ENCODE measurements around the gene GCNT4. TPM values are rescaled to one million over a fixed set of nuclear protein-coding genes. Genes with fewer than 3 reads are reported as not detected.

The GCNT4 gene
- polyA plus RNA-seq, 3 donors, result 0.01 TPM; not detected in 2

DNA sequence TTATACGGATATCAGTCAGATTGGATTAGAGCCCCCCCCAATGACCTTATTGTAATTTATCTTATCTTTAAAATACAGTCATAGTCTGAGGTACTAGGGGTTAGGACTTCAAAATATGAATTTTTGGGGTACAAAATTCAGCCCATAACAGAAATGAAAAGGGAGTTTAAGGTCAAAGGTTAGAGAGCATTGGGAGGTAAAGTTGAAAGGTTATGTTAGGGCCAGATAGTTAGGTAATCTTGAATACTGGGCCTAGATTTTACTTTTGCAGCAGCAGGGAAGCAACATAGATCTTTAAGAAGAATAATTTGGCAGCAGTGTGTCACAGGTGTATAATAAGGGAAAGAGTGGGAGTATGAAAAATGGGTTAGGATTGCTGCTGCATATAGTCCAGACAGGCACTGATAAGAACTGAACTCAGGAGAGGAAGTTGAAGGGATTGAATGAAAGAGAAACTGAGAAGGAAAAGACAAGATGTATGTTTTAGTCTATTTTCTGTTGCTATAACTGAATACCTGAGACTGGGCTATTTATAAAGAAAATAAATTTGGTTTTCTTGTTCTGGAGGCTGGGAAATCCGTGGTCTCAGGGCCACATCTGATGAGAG is 10.7 kb upstream of the GCNT4 start:
- Mint-ChIP-seq H3K4me1 (peaks cover 10% of the 10 kb centered on the region), H3K27me3 (ENCODE audit: low read depth in 3 of 3) (peaks cover 3 to 10% (median 6%) of the 10 kb centered on the region in 3 donors), H3K4me3 (no peak overlapping the region), H3K36me3 (no peaks in the 10 kb centered on the region), H3K9me3 (peaks cover 0 to 4% (median 0%) of the 10 kb centered on the region in 7 donors), H3K27ac (no peak overlapping the region)
- TF ChIP-seq, protein P1, sequence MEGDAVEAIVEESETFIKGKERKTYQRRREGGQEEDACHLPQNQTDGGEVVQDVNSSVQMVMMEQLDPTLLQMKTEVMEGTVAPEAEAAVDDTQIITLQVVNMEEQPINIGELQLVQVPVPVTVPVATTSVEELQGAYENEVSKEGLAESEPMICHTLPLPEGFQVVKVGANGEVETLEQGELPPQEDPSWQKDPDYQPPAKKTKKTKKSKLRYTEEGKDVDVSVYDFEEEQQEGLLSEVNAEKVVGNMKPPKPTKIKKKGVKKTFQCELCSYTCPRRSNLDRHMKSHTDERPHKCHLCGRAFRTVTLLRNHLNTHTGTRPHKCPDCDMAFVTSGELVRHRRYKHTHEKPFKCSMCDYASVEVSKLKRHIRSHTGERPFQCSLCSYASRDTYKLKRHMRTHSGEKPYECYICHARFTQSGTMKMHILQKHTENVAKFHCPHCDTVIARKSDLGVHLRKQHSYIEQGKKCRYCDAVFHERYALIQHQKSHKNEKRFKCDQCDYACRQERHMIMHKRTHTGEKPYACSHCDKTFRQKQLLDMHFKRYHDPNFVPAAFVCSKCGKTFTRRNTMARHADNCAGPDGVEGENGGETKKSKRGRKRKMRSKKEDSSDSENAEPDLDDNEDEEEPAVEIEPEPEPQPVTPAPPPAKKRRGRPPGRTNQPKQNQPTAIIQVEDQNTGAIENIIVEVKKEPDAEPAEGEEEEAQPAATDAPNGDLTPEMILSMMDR (IDR thresholded peaks at IDR 0.05), result no peak
- H3K9me3 ChIP-seq (replicated peaks in 1 of 2; ENCODE audit: control insufficient read depth in 1 of 2, insufficient read depth in 1 of 2, low read length in 2 of 2), result no peaks in the 10 kb centered on the region
- no peak for DNase-seq
- H3K4me1 ChIP-seq (ENCODE audit: control insufficient read depth in 1 of 2, insufficient read depth in 2 of 2, low read length in 2 of 2), result peaks cover 0 to 6% of the 10 kb centered on the region in 2 donors
- no peaks in the 10 kb centered on the region for H3K36me3 ChIP-seq (replicated peaks in 1 of 2; ENCODE audit: control insufficient read depth in 1 of 2, insufficient read depth in 2 of 2, low read length in 2 of 2)
- H3K27me3 ChIP-seq (ENCODE audit: control insufficient read depth in 2 of 2, insufficient read depth in 2 of 2, low read length in 2 of 2), result peaks cover 0 to 8% of the 10 kb centered on the region in 2 donors
- 90% methylated on average over 1 of the region's 2 CpGs for WGBS (ENCODE audit: insufficient coverage)
- H3K79me2 ChIP-seq (ENCODE audit: insufficient read depth, low read length), result no peaks in the 10 kb centered on the region
- no peaks in the 10 kb centered on the region for H4K20me1 ChIP-seq (ENCODE audit: insufficient read depth, low read length)
- no peak overlapping the region for H3K4me2 ChIP-seq (replicated peaks; ENCODE audit: extremely low read depth, low read length, poor library complexity, severe bottlenecking)
- intact Hi-C loops (cut with micrococcal nuclease), result no loop called here
- no peak overlapping the region for H3K27ac ChIP-seq (ENCODE audit: low read depth in 1 of 2, low read length in 2 of 2)
- H3K4me3 ChIP-seq (replicated peaks in 1 of 3; ENCODE audit: low read depth in 2 of 3, low read length in 3 of 3), result no peak overlapping the region
- no peak overlapping the region for H3K9ac ChIP-seq (ENCODE audit: insufficient read depth, low read length, poor library complexity, severe bottlenecking)
- H2AFZ ChIP-seq (ENCODE audit: insufficient read depth, low read depth, low read length, poor library complexity, severe bottlenecking), result no peak overlapping the region

DNA sequence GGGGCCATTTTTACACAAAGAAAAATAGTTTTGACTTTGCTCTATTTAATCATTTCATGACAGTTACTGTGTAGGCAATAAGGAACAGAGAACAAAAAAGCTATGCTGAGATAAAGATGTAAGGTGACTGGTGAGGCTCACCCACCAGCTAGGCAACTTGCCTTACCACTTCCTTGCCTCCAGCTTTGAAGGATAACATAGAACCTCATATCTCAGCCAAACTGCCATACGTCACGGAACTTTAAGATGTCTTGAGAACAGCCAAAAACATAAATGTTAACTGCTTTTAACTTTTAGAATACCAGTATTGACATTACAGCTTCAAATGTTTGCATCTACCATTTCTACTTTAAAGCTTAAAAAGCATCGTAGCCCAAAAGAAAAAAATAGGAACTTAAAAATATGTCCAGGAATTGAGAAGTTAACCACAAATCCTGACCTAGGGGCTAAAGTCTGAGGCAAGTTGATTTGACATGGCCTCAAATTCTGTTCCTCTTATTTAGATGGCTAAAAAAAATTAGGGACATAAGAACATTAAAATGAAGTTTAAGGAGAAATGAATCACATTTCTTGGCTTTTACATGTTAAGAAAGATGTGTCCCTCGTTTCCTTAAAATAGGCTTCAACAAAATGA is 7.7 kb upstream of the GCNT4 start:
- no peaks in the 10 kb centered on the region for H3K9me3 ChIP-seq (replicated peaks in 1 of 2; ENCODE audit: control insufficient read depth in 1 of 2, insufficient read depth in 1 of 2, low read length in 2 of 2)
- H3K27me3 Mint-ChIP-seq (ENCODE audit: low read depth in 3 of 3), result peaks cover 12 to 29% (median 26%) of the 10 kb centered on the region in 3 donors
- H3K4me1 Mint-ChIP-seq, result peaks cover 10% of the 10 kb centered on the region
- H3K9ac ChIP-seq (ENCODE audit: insufficient read depth, low read length, poor library complexity, severe bottlenecking), result no peak overlapping the region
- no peak overlapping the region for H3K27ac ChIP-seq (ENCODE audit: low read depth in 1 of 2, low read length in 2 of 2)
- no peak overlapping the region for H3K4me3 Mint-ChIP-seq
- no peak for DNase-seq
- H3K4me3 ChIP-seq (replicated peaks in 1 of 3; ENCODE audit: low read depth in 2 of 3, low read length in 3 of 3), result no peak overlapping the region
- H3K36me3 Mint-ChIP-seq, result no peaks in the 10 kb centered on the region
- no peaks in the 10 kb centered on the region for H4K20me1 ChIP-seq (ENCODE audit: insufficient read depth, low read length)
- TF ChIP-seq, protein P1 (IDR thresholded peaks at IDR 0.05), result no peak
- H2AFZ ChIP-seq (ENCODE audit: insufficient read depth, low read depth, low read length, poor library complexity, severe bottlenecking), result no peak overlapping the region
- H3K9me3 Mint-ChIP-seq, result peaks cover 0 to 8% (median 0%) of the 10 kb centered on the region in 7 donors
- no peaks in the 10 kb centered on the region for H3K36me3 ChIP-seq (replicated peaks in 1 of 2; ENCODE audit: control insufficient read depth in 1 of 2, insufficient read depth in 2 of 2, low read length in 2 of 2)
- intact Hi-C loops (cut with micrococcal nuclease), result no loop called here
- peaks cover 6 to 23% of the 10 kb centered on the region in 2 donors for H3K27me3 ChIP-seq (ENCODE audit: control insufficient read depth in 2 of 2, insufficient read depth in 2 of 2, low read length in 2 of 2)
- peaks cover 0 to 6% of the 10 kb centered on the region in 2 donors for H3K4me1 ChIP-seq (ENCODE audit: control insufficient read depth in 1 of 2, insufficient read depth in 2 of 2, low read length in 2 of 2)
- WGBS (ENCODE audit: insufficient coverage), result 4% methylated on average over 3 of the region's 4 CpGs
- no peak overlapping the region for H3K4me2 ChIP-seq (replicated peaks; ENCODE audit: extremely low read depth, low read length, poor library complexity, severe bottlenecking)
- no peaks in the 10 kb centered on the region for H3K79me2 ChIP-seq (ENCODE audit: insufficient read depth, low read length)
- H3K27ac Mint-ChIP-seq, result no peak overlapping the region

All from CD14-positive monocyte (primary cell).